Mesendoderm (in vitro differentiated cells): ENCODE data around the gene STOX1.

ENCODE experiments used
- DNase-seq: peaks from one replicate; pipeline ENCODE4 v3.0.0; 2013
- H2AK5ac ChIP-seq: 2 replicates; pipeline ENCODE4 v1.6.1; 2013; ENCODE audit warnings: low read length, inconsistent platforms
- H2BK120ac ChIP-seq: 2 replicates; pipeline ENCODE4 v1.6.1; 2013; ENCODE audit warnings: low read depth, mild to moderate bottlenecking, low read length, moderate library complexity, mixed read lengths
- H2BK15ac ChIP-seq: replicated peaks from 2 replicates; pipeline ENCODE4 v1.6.1; 2013; ENCODE audit warnings: low read depth, mild to moderate bottlenecking, moderate library complexity
- H2BK5ac ChIP-seq: 2 replicates; pipeline ENCODE4 v1.6.1; 2013; ENCODE audit warnings: low read length, inconsistent platforms
- H3K18ac ChIP-seq: 2 replicates; pipeline ENCODE4 v1.6.1; 2013; ENCODE audit warnings: mild to moderate bottlenecking, low read length, mixed read lengths
- H3K23ac ChIP-seq: one replicate; pipeline ENCODE4 v1.6.1; 2013; ENCODE audit warnings: low read length
- H3K27ac ChIP-seq: 2 replicates; pipeline ENCODE4 v1.5.1; 2013; ENCODE audit warnings: low read depth, mild to moderate bottlenecking, inconsistent platforms, low read length, moderate library complexity
- H3K27me3 ChIP-seq: 2 replicates; pipeline ENCODE4 v1.6.1; 2013; ENCODE audit warnings: low read length, control low read depth, mild to moderate bottlenecking, inconsistent platforms; ENCODE audit not compliant: insufficient read depth, poor library complexity
- H3K36me3 ChIP-seq: 2 replicates; pipeline ENCODE4 v1.6.1; 2013; ENCODE audit warnings: low read length, inconsistent platforms; ENCODE audit not compliant: control insufficient read depth, insufficient read depth
- H3K4ac ChIP-seq: one replicate; pipeline ENCODE4 v1.6.1; 2013; ENCODE audit warnings: low read depth, mild to moderate bottlenecking, low read length, moderate library complexity
- H3K4me1 ChIP-seq: 2 replicates; pipeline ENCODE4 v1.6.1; 2013; ENCODE audit warnings: low read depth, low read length, inconsistent platforms; ENCODE audit not compliant: control insufficient read depth
- H3K4me2 ChIP-seq: 2 replicates; pipeline ENCODE4 v1.6.1; 2013; ENCODE audit warnings: low read length
- H3K4me3 ChIP-seq: 2 replicates; pipeline ENCODE4 v1.5.1; 2013; ENCODE audit warnings: mild to moderate bottlenecking, low read length
- H3K56ac ChIP-seq: one replicate; pipeline ENCODE4 v1.6.1; 2013; ENCODE audit warnings: low read length
- H3K79me1 ChIP-seq: 2 replicates; pipeline ENCODE4 v1.6.1; 2013; ENCODE audit warnings: low read length, inconsistent platforms
- H3K79me2 ChIP-seq: 2 replicates; pipeline ENCODE4 v1.6.1; 2013; ENCODE audit warnings: mild to moderate bottlenecking, low read length; ENCODE audit not compliant: control insufficient read depth, insufficient read depth
- H3K9ac ChIP-seq: 2 replicates; pipeline ENCODE4 v1.6.1; 2013; ENCODE audit warnings: low read length, inconsistent platforms
- H4K5ac ChIP-seq: one replicate; pipeline ENCODE4 v1.6.1; 2013; ENCODE audit warnings: low read length
- H4K8ac ChIP-seq: one replicate; pipeline ENCODE4 v1.6.1; 2013; ENCODE audit warnings: low read depth, mild to moderate bottlenecking, control low read depth, low read length, moderate library complexity
- whole genome bisulfite sequencing: extraction: QIAGEN DNeasy Blood & Tissue Kit; methylation state at CpG from one replicate; pipeline ENCODE4 v1.1.7; 2013; ENCODE audit warnings: low lambda C conversion rate, missing lambda C conversion rate; ENCODE audit not compliant: insufficient coverage; ENCODE audit errors: extremely low coverage; 5-methylcytosine and 5-hydroxymethylcytosine counted together

The STOX1 gene

GRCh38 chr10:68878496-68878895 is 51.2 kb downstream of the STOX1 start:
- Histone ChIP-seq H3K23ac (no peak overlapping the region), H3K27me3 (no peaks in the 10 kb centered on the region), H2BK15ac (no peak overlapping the region), H4K5ac (no peak overlapping the region), H2BK5ac (no peak overlapping the region), H3K9ac (no peak overlapping the region), H3K4me2 (no peak overlapping the region), H3K4me3 (no peak overlapping the region), H4K8ac (no peak overlapping the region), H2BK120ac (no peak overlapping the region), H3K4ac (no peak overlapping the region), H3K27ac (no peak overlapping the region), H3K18ac (no peak overlapping the region), H3K79me2 (no peaks in the 10 kb centered on the region), H3K36me3 (no peaks in the 10 kb centered on the region), H3K4me1 (peaks cover 9% of the 10 kb centered on the region), H3K56ac (no peak overlapping the region), H2AK5ac (no peak overlapping the region), H3K79me1 (no peaks in the 10 kb centered on the region)
- DNase-seq: no peak

- Histone ChIP-seq H3K4me2 (no peak overlapping the region), H3K18ac (no peak overlapping the region), H3K4me1 (peaks cover 9% of the 10 kb centered on the region), H3K27me3 (no peaks in the 10 kb centered on the region), H4K5ac (no peak overlapping the region), H3K27ac (no peak overlapping the region), H3K4me3 (no peak overlapping the region), H2BK5ac (no peak overlapping the region), H2BK120ac (no peak overlapping the region), H3K56ac (no peak overlapping the region), H3K36me3 (no peaks in the 10 kb centered on the region), H2BK15ac (no peak overlapping the region), H3K79me1 (no peaks in the 10 kb centered on the region), H3K4ac (no peak overlapping the region), H3K23ac (no peak overlapping the region), H2AK5ac (no peak overlapping the region), H4K8ac (no peak overlapping the region), H3K9ac (no peak overlapping the region), H3K79me2 (no peaks in the 10 kb centered on the region)
- no CpG with 5 or more reads among the region's 2 CpGs for WGBS
- DNase-seq: no peak
These were observed 52.3 kb downstream of the STOX1 start for GRCh38 chr10:68879628-68880027.

- H3K36me3 ChIP-seq: no peaks in the 10 kb centered on the region
These were observed 52.9 kb downstream of the STOX1 start for GRCh38 chr10:68880181-68880580.

GRCh38 chr10:68895041-68895440 is 67.7 kb downstream of the STOX1 start:
- Histone ChIP-seq H3K36me3 (no peaks in the 10 kb centered on the region), H2BK5ac (no peak overlapping the region), H4K8ac (no peak overlapping the region), H3K27me3 (no peaks in the 10 kb centered on the region), H3K23ac (no peak overlapping the region), H3K79me2 (no peaks in the 10 kb centered on the region), H2BK120ac (no peak overlapping the region), H3K4me3 (no peak overlapping the region), H2BK15ac (no peak overlapping the region), H3K4me1 (no peaks in the 10 kb centered on the region), H3K9ac (no peak overlapping the region), H3K27ac (no peak overlapping the region), H3K4ac (no peak overlapping the region), H3K56ac (no peak overlapping the region), H3K4me2 (no peak overlapping the region), H2AK5ac (no peak overlapping the region), H3K18ac (no peak overlapping the region), H3K79me1 (no peaks in the 10 kb centered on the region), H4K5ac (no peak overlapping the region)
- WGBS: no CpG with 5 or more reads among the region's 2 CpGs
- no peak for DNase-seq

More at GRCh38 chr10:68880181-68880580, 52.9 kb downstream of the STOX1 start:
- peaks cover 9% of the 10 kb centered on the region for H3K4me1 ChIP-seq
- no peak overlapping the region for H2BK5ac ChIP-seq
- H3K79me2 ChIP-seq: no peaks in the 10 kb centered on the region
- H2AK5ac ChIP-seq: no peak overlapping the region
- H2BK120ac ChIP-seq: no peak overlapping the region
- H3K9ac ChIP-seq: no peak overlapping the region
- no peaks in the 10 kb centered on the region for H3K27me3 ChIP-seq
- no peak overlapping the region for H4K8ac ChIP-seq
- H3K18ac ChIP-seq: no peak overlapping the region
- no peak overlapping the region for H3K4ac ChIP-seq
- no CpG with 5 or more reads among the region's 4 CpGs for WGBS
- H4K5ac ChIP-seq: no peak overlapping the region
- no peak overlapping the region for H3K4me2 ChIP-seq
- no peaks in the 10 kb centered on the region for H3K79me1 ChIP-seq
- DNase-seq: no peak
- H3K23ac ChIP-seq: no peak overlapping the region
- no peak overlapping the region for H3K4me3 ChIP-seq
- H3K56ac ChIP-seq: no peak overlapping the region
- no peak overlapping the region for H3K27ac ChIP-seq
- no peak overlapping the region for H2BK15ac ChIP-seq

- no peak overlapping the region for H4K5ac ChIP-seq
- H3K4ac ChIP-seq: no peak overlapping the region
- no peak overlapping the region for H4K8ac ChIP-seq
- no peak overlapping the region for H3K4me3 ChIP-seq
- H2BK5ac ChIP-seq: no peak overlapping the region
- no peak overlapping the region for H2BK120ac ChIP-seq
- no peak overlapping the region for H3K23ac ChIP-seq
- no peak overlapping the region for H3K18ac ChIP-seq
- peaks cover 2% of the 10 kb centered on the region for H3K4me1 ChIP-seq
- no peak overlapping the region for H3K4me2 ChIP-seq
- peaks cover 8% of the 10 kb centered on the region for H3K79me2 ChIP-seq
- H3K56ac ChIP-seq: no peak overlapping the region
- H3K27ac ChIP-seq: no peak overlapping the region
- no CpG with 5 or more reads among the region's 3 CpGs for WGBS
- H3K27me3 ChIP-seq: no peaks in the 10 kb centered on the region
- peak; percentile 81 for DNase-seq
- H2AK5ac ChIP-seq: no peak overlapping the region
- no peak overlapping the region for H3K9ac ChIP-seq
- peaks cover 2% of the 10 kb centered on the region for H3K79me1 ChIP-seq
- H3K36me3 ChIP-seq: no peaks in the 10 kb centered on the region
- no peak overlapping the region for H2BK15ac ChIP-seq
These were observed 70.0 kb downstream of the STOX1 start for GRCh38 chr10:68897336-68897741.

- Histone ChIP-seq H3K9ac (no peak overlapping the region), H2AK5ac (no peak overlapping the region), H3K56ac (no peak overlapping the region), H2BK120ac (no peak overlapping the region), H3K23ac (no peak overlapping the region), H3K79me1 (peaks cover 2% of the 10 kb centered on the region), H3K4me3 (no peak overlapping the region), H3K79me2 (peaks cover 13% of the 10 kb centered on the region), H3K27me3 (no peaks in the 10 kb centered on the region), H2BK15ac (no peak overlapping the region), H2BK5ac (no peak overlapping the region), H4K8ac (no peak overlapping the region), H3K4me2 (no peak overlapping the region), H3K36me3 (no peaks in the 10 kb centered on the region), H4K5ac (no peak overlapping the region), H3K27ac (no peak overlapping the region), H3K4me1 (peaks cover 2% of the 10 kb centered on the region), H3K18ac (no peak overlapping the region), H3K4ac (no peak overlapping the region)
- no peak for DNase-seq
- no CpG with 5 or more reads among the region's 8 CpGs for WGBS
These were observed 71.9 kb downstream of the STOX1 start for GRCh38 chr10:68899186-68899745.
